GM08714 (cell line): ENCODE measurements around the gene DSCAM.

Experiments used
- H3K4me3 ChIP-seq: fragments of 200-500 bp; sonication (Bioruptor generic); 2 replicates; pipeline ENCODE4 v1.5.1; 2014; ENCODE audit warnings: mild to moderate bottlenecking, low read length, inconsistent platforms
- ZNF274 ChIP-seq: IDR thresholded peaks from 2 replicates; pipeline ENCODE4 v1.6.1; 2012; ENCODE audit warnings: mild to moderate bottlenecking, low read depth, low read length

DSCAM gene

DNA sequence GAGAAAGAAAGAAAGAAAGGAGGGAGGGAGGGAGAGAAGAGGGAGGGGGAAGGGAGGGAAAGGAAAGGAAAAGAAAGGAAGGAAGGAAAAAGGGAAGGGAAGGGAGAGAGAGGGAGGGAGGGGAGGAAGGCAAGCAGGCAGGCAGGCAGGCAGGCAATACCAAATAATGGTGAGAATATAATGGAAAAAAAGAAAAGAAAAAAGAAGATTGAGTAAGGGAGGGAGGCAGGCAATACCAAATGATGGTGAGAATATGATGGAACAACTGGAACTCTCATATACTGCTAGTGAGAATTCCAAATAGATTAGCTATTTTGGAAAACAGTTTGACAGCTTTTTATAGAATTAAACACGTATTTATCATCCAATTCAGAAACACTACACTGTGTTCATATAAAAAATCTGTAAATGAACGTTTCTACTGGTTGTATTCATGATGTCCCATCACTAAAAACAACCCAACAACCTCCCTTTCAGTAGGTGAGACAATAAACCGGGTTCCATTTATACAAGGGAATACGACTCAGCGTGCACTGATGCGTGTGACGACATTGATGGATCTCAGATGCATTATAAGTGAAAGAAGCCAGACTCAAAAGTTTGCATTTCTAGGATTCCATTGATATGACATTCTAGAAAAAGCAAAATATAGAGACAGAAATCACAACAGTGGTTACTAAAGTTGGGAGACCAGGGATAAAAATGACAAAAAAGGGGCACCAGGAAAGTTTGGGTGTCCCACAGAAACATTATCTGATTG, 226.4 kb downstream of the DSCAM start:
- no peak for TF ChIP-seq ZNF274
- no peak overlapping the region for H3K4me3 ChIP-seq

GRCh38 chr21:40618191-40618973, 228.6 kb downstream of the DSCAM start:
- H3K4me3 ChIP-seq, result no peak overlapping the region
- TF ChIP-seq ZNF274, result no peak

DNA sequence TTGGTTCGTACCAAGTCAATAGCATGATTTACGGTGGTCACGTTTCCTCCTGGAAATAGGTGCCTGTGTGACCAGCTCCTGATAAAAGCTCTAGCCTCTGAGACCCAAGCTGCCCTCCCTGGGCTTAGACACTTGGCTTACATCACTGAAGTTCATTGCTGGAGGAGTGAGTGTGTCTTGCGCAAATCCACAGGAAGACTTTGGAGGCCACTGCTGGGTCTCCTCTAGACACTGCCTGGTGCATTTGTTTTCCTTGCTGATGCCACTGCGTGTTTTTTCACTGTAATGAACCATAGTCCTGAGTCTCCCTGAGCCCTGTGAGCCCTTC, 230.6 kb downstream of the DSCAM start:
- no peak for TF ChIP-seq ZNF274
- no peak overlapping the region for H3K4me3 ChIP-seq

- no peak overlapping the region for H3K4me3 ChIP-seq
- TF ChIP-seq ZNF274, result no peak
Measured at GRCh38 chr21:40615505-40616376, 231.2 kb downstream of the DSCAM start.

GRCh38 chr21:40613546-40614030, 233.4 kb downstream of the DSCAM start:
- H3K4me3 ChIP-seq, result no peak overlapping the region
- no peak for TF ChIP-seq ZNF274

DNA sequence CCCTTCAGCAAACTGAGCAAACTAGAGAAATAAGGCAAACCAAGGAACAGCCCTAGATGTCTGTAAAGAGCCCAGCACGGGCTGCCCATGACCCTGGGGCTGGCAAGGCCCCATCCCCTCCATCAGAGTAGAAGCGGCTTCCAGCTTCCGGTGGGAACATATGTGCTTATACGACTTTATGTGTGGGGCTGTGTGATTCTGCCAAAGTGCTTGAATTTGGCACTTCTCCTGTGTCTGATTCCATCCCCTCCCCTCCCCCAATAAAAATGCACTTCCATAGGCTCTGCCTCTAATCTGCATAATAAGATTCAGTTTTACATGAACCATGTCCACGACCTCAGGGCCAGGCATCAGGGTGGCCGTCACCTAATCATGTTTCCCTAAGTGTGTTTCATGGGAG, 236.6 kb downstream of the DSCAM start:
- no peak for TF ChIP-seq ZNF274

DNA sequence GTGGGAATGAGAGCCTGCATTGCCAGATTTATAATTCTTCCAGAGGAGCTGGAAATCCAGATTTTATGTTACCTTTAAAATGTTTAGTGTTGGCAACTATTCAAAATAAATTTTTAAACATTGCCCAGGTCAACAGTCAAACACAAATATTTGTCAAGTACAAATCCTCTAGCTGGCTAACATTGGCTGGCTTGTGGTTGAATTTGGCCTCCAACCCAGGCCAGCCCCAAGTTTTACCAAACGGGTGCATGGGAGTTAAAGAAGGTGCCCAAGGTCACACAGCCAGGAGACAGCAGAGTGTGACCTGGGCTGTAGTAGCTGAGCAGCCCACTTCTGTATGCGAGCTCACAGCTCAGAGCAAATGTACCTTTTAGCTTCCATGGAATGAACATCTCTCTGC, 240.6 kb downstream of the DSCAM start:
- TF ChIP-seq ZNF274, result no peak
- no peak overlapping the region for H3K4me3 ChIP-seq

More for the DNA sequence above, 236.6 kb downstream of the DSCAM start:
- no peak overlapping the region for H3K4me3 ChIP-seq

DNA sequence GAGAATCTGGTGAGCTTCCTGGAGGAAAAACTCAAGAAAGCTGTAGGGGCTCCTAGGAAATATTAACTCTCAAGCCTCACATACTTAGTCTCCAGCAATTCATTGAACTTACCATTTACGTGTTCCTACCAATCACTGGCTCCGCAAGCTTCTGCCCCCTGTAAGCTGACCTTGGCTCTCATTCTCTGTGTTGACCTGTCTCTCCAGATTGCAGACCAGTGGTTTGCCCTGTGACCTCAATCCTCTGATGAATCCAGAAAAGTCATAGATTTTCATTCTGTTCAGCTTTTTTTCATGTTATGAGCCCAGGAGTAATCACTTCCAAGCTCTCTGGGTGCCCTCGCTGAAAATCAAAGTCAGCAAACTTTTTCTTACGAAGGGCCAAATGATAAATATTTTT, 241.9 kb downstream of the DSCAM start:
- H3K4me3 ChIP-seq, result no peak overlapping the region
- no peak for TF ChIP-seq ZNF274

DNA sequence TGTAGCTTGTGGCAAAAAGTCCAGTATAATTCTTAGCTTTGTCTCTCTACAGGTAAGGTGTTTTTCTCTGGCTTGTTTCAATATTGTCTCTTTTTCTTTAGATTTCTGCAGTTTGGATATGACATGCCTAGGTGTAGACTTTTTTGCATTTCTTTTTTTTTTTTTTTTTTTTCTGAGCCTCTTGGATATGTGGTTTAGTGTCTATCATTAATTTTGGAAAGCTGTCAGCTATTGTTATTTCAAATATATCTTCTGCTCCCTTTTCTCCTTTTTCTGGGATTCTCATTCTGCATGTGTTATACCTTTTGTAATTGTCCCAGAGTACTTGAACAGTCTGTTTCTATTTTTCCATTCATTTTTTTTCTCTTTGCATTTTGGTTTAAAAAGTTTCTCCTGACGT, 243.2 kb downstream of the DSCAM start:
- no peak for TF ChIP-seq ZNF274
- no peak overlapping the region for H3K4me3 ChIP-seq

DNA sequence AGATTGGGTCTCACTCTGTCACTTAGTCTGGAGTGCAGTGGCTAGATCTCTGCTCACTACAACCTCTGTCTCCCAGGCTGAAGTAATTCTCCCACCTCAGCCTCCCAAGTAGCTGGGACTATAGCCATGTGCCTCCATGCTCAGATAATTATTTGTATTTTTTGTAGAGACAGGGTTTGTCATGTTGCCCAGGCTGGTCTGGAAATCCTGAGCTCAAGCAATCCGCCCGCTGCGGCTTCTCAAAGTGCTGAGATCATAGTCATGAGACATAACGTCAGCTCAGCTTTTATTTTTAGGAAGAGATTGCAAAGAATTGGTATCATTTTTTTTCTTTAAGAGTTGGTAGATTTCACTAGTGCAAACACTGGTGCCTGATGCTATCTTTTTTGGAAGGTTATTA, 244.9 kb downstream of the DSCAM start:
- H3K4me3 ChIP-seq, result no peak overlapping the region
- TF ChIP-seq ZNF274, result no peak

- no peak overlapping the region for H3K4me3 ChIP-seq
- TF ChIP-seq ZNF274, result no peak
Measured at GRCh38 chr21:40595806-40596205, 251.2 kb downstream of the DSCAM start.

GRCh38 chr21:40587736-40588346, 259.1 kb downstream of the DSCAM start:
- TF ChIP-seq ZNF274, result no peak
- no peak overlapping the region for H3K4me3 ChIP-seq

DNA sequence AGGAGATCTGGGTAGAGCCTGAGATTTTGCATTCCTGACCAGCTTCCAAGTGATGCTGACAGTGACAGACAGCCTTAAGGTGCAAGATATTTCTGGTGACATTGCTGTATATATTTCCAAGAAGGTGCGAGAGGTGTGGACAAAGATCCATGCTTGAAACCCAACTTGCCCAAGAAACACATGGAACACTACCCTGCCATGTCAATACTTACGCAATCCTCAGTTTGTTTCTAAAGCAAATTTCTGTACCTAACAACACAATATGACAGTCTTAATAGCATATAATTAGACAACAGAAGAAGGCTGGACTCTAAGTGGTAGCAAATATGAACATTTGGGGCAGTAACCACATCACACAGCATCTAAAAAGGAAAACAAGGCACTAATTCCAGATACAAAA, 260.4 kb downstream of the DSCAM start:
- no peak overlapping the region for H3K4me3 ChIP-seq
- no peak for TF ChIP-seq ZNF274
